Activated T-helper 17 cell treated with anti-CD3 and anti-CD28 coated beads, Interleukin-2, amount 50 U/mL, for 72 hours (primary cell): Measurements from ENCODE around the gene NOTCH3. TPM values are rescaled to one million over a fixed set of nuclear protein-coding genes. Genes with fewer than 3 reads are reported as not detected.
A peak's percentile ranks its signal among the peaks of the same experiment; 100 is the strongest.

Experiments
- ATAC-seq: fragments of 150-1000 bp; cut with Tn5 transposase; replicated peaks from 2 replicates; pipeline ENCODE4 v1.10.0; 2021; ENCODE audit warnings: mild to moderate bottlenecking, moderate library complexity
- H3K27ac Mint-ChIP-seq: one replicate; pipeline ENCODE4 v1.8.0; 2022; ENCODE audit warnings: mixed read lengths
- H3K27me3 Mint-ChIP-seq: one replicate; pipeline ENCODE4 v1.8.0; 2022; ENCODE audit warnings: mixed read lengths
- H3K36me3 Mint-ChIP-seq: one replicate; pipeline ENCODE4 v1.8.0; 2022; ENCODE audit warnings: low read depth, mild to moderate bottlenecking, mixed read lengths
- H3K4me1 Mint-ChIP-seq: one replicate; pipeline ENCODE4 v1.8.0; 2022; ENCODE audit warnings: mixed read lengths
- H3K4me3 Mint-ChIP-seq: one replicate; pipeline ENCODE4 v1.8.0; 2022; ENCODE audit warnings: mild to moderate bottlenecking, mixed read lengths
- H3K9me3 Mint-ChIP-seq: one replicate; pipeline ENCODE4 v1.8.0; 2022; ENCODE audit warnings: mixed read lengths
- total RNA-seq, 2 donors: library from RNA; stranded (reverse); gene quantifications; one replicate each; pipeline ENCODE4 v1.2.3, GENCODE V29; 2022

NOTCH3 gene
- total RNA-seq, 2 donors from 2014 or later: 0.06 to 0.29 TPM

GRCh38 chr19:15241259-15241910, 40.6 kb upstream of the NOTCH3 start:
- Mint-ChIP-seq H3K9me3 (no peaks in the 10 kb centered on the region), H3K27me3 (no peaks in the 10 kb centered on the region), H3K36me3 (peaks cover 92% of the 10 kb centered on the region), H3K27ac (no peak overlapping the region), H3K4me1 (no peaks in the 10 kb centered on the region), H3K4me3 (no peak overlapping the region)
- ATAC-seq: no peak

GRCh38 chr19:15240515-15240914, 39.7 kb upstream of the NOTCH3 start:
- Mint-ChIP-seq H3K4me3 (no peak overlapping the region), H3K9me3 (no peaks in the 10 kb centered on the region), H3K36me3 (peaks cover 92% of the 10 kb centered on the region), H3K27me3 (no peaks in the 10 kb centered on the region), H3K27ac (no peak overlapping the region), H3K4me1 (peaks cover under 1% of the 10 kb centered on the region)
- no peak for ATAC-seq

- peaks cover 3% of the 10 kb centered on the region for H3K27me3 Mint-ChIP-seq
- H3K36me3 Mint-ChIP-seq: peaks cover 87% of the 10 kb centered on the region
- H3K4me1 Mint-ChIP-seq: peaks cover 4% of the 10 kb centered on the region
- no peak overlapping the region for H3K27ac Mint-ChIP-seq
- no peak for ATAC-seq
- no peaks in the 10 kb centered on the region for H3K9me3 Mint-ChIP-seq
- H3K4me3 Mint-ChIP-seq: no peak overlapping the region
Measured at GRCh38 chr19:15239337-15239949, 38.6 kb upstream of the NOTCH3 start.

GRCh38 chr19:15238639-15239155, 37.9 kb upstream of the NOTCH3 start:
- H3K36me3 Mint-ChIP-seq: peaks cover 79% of the 10 kb centered on the region

GRCh38 chr19:15237759-15238638, 37.2 kb upstream of the NOTCH3 start:
- Mint-ChIP-seq H3K4me3 (no peak overlapping the region), H3K36me3 (peaks cover 74% of the 10 kb centered on the region), H3K27ac (no peak overlapping the region), H3K9me3 (no peaks in the 10 kb centered on the region), H3K27me3 (peaks cover 7% of the 10 kb centered on the region), H3K4me1 (peaks cover 4% of the 10 kb centered on the region)
- ATAC-seq: no peak

More at GRCh38 chr19:15238639-15239155, 37.9 kb upstream of the NOTCH3 start:
- no peak overlapping the region for H3K4me3 Mint-ChIP-seq
- H3K27ac Mint-ChIP-seq: no peak overlapping the region
- H3K27me3 Mint-ChIP-seq: peaks cover 7% of the 10 kb centered on the region
- no peaks in the 10 kb centered on the region for H3K9me3 Mint-ChIP-seq
- no peak for ATAC-seq
- peaks cover 4% of the 10 kb centered on the region for H3K4me1 Mint-ChIP-seq

- Mint-ChIP-seq H3K9me3 (no peaks in the 10 kb centered on the region), H3K27ac (no peak overlapping the region), H3K27me3 (peaks cover 11% of the 10 kb centered on the region), H3K36me3 (peaks cover 65% of the 10 kb centered on the region), H3K4me1 (peaks cover 4% of the 10 kb centered on the region), H3K4me3 (no peak overlapping the region)
- ATAC-seq: no peak
Measured at GRCh38 chr19:15236886-15237285, 36.1 kb upstream of the NOTCH3 start.

- Mint-ChIP-seq H3K4me1 (peaks cover 4% of the 10 kb centered on the region), H3K4me3 (no peak overlapping the region), H3K27ac (peak overlapping the region; percentile 5), H3K36me3 (peaks cover 54% of the 10 kb centered on the region), H3K27me3 (peaks cover 11% of the 10 kb centered on the region), H3K9me3 (no peaks in the 10 kb centered on the region)
- ATAC-seq: no peak
Measured at GRCh38 chr19:15235781-15236180, 35.0 kb upstream of the NOTCH3 start.

GRCh38 chr19:15234431-15235130, 33.8 kb upstream of the NOTCH3 start:
- no peak for ATAC-seq
- Mint-ChIP-seq H3K36me3 (peaks cover 44% of the 10 kb centered on the region), H3K9me3 (no peaks in the 10 kb centered on the region), H3K4me3 (no peak overlapping the region), H3K27me3 (peaks cover 11% of the 10 kb centered on the region), H3K4me1 (peaks cover 4% of the 10 kb centered on the region), H3K27ac (no peak overlapping the region)

GRCh38 chr19:15231271-15231670, 30.5 kb upstream of the NOTCH3 start:
- peaks cover 16% of the 10 kb centered on the region for H3K27me3 Mint-ChIP-seq
- no peak overlapping the region for H3K27ac Mint-ChIP-seq
- peaks cover 13% of the 10 kb centered on the region for H3K36me3 Mint-ChIP-seq
- peaks cover 4% of the 10 kb centered on the region for H3K4me1 Mint-ChIP-seq
- ATAC-seq: no peak
- no peak overlapping the region for H3K4me3 Mint-ChIP-seq
- H3K9me3 Mint-ChIP-seq: no peaks in the 10 kb centered on the region

GRCh38 chr19:15227261-15227660, 26.5 kb upstream of the NOTCH3 start:
- Mint-ChIP-seq H3K27me3 (peaks cover 11% of the 10 kb centered on the region), H3K4me3 (no peak overlapping the region), H3K9me3 (no peaks in the 10 kb centered on the region), H3K36me3 (no peaks in the 10 kb centered on the region), H3K27ac (no peak overlapping the region), H3K4me1 (peaks cover 9% of the 10 kb centered on the region)
- no peak for ATAC-seq

GRCh38 chr19:15225760-15226159, 25.0 kb upstream of the NOTCH3 start:
- Mint-ChIP-seq H3K36me3 (no peaks in the 10 kb centered on the region), H3K4me3 (no peak overlapping the region), H3K9me3 (no peaks in the 10 kb centered on the region), H3K4me1 (peaks cover 9% of the 10 kb centered on the region), H3K27me3 (peaks cover 9% of the 10 kb centered on the region), H3K27ac (no peak overlapping the region)
- ATAC-seq: no peak

- Mint-ChIP-seq H3K27me3 (peaks cover 9% of the 10 kb centered on the region), H3K4me1 (peaks cover 9% of the 10 kb centered on the region), H3K9me3 (no peaks in the 10 kb centered on the region), H3K4me3 (peak overlapping the region; percentile 70), H3K27ac (peak overlapping the region; percentile 50), H3K36me3 (no peaks in the 10 kb centered on the region)
- ATAC-seq: no peak
Measured at GRCh38 chr19:15223649-15224361, 23.0 kb upstream of the NOTCH3 start.

- peak; percentile 97 for ATAC-seq
- H3K27me3 Mint-ChIP-seq: peaks cover 9% of the 10 kb centered on the region
- peaks cover 9% of the 10 kb centered on the region for H3K4me1 Mint-ChIP-seq
- H3K27ac Mint-ChIP-seq: peak overlapping the region; percentile 42
- no peaks in the 10 kb centered on the region for H3K9me3 Mint-ChIP-seq
- H3K4me3 Mint-ChIP-seq: peak overlapping the region; percentile 70
- H3K36me3 Mint-ChIP-seq: no peaks in the 10 kb centered on the region
Measured at GRCh38 chr19:15222738-15223648, 22.2 kb upstream of the NOTCH3 start.
